Posterior vena cava (tissue), 2 donors: ENCODE results near the gene NIPBL. TPM values are rescaled to one million over a fixed set of nuclear protein-coding genes. Genes with fewer than 3 reads are reported as not detected.
"Not testable (repeated sequence)": the region's sequence is repeated elsewhere in the genome, so short reads cannot be mapped to it uniquely, and the experiment has no call there.

Experiments
- DNase-seq: peaks from one replicate; pipeline ENCODE4 v3.0.0-alpha.2; 2020; ENCODE audit warnings: low spot score
- intact Hi-C, 2 donors: fragments of 100-400 bp; cut with DNase I; formaldehyde crosslinking; loops; one replicate each; pipeline versions ENCODE4 v1.14.1 to v1.14.2; 2022 to 2023
- total RNA-seq, 2 donors: library from RNA; stranded (reverse); fragmentation: NEBNext Ultra II Directional; extraction: Animal tissue kit (Norgen Biotek cat#: 25700); gene quantifications; one replicate each; pipeline ENCODE4 v1.2.1, GENCODE V29; 2021
- donor health status: DM: yes; HTN: yes; CAD: no.
- donor health status: DM: yes; HTN: yes; CAD: no.

Gene NIPBL
- total RNA-seq, 2 donors from 2014 or later, result 49.3 to 58.6 TPM

- no peak for DNase-seq
- intact Hi-C loops, result no loop called here
These were observed 93.3 kb downstream of the NIPBL start for GRCh38 chr5:36969700-36970395.

- intact Hi-C loops, result no loop called here
- no peak for DNase-seq
These were observed 101.6 kb downstream of the NIPBL start for GRCh38 chr5:36978196-36978595.

GRCh38 chr5:36982146-36982545 is 105.6 kb downstream of the NIPBL start:
- DNase-seq, result no peak
- intact Hi-C loops, result no loop called here

GRCh38 chr5:36985387-36985786 is 108.8 kb downstream of the NIPBL start:
- intact Hi-C loops, result no loop called here
- DNase-seq, result no peak

- intact Hi-C loops, result no loop called here
- DNase-seq, result no peak
These were observed 111.8 kb downstream of the NIPBL start for GRCh38 chr5:36988396-36988795.

GRCh38 chr5:36998578-36998977 is 122.0 kb downstream of the NIPBL start:
- intact Hi-C loops, result no loop called here
- no peak for DNase-seq

GRCh38 chr5:37002176-37002751 is 125.7 kb downstream of the NIPBL start:
- intact Hi-C loops, result no loop called here
- no peak for DNase-seq

- intact Hi-C loops, result no loop called here
- no peak for DNase-seq
These were observed 128.7 kb downstream of the NIPBL start for GRCh38 chr5:37005252-37005651.

- intact Hi-C loops, result no loop called here
- DNase-seq, result no peak
These were observed 129.5 kb downstream of the NIPBL start for GRCh38 chr5:37005946-37006540.

GRCh38 chr5:37013181-37013580 is 136.6 kb downstream of the NIPBL start:
- DNase-seq, intact Hi-C loops: not testable (repeated sequence)

GRCh38 chr5:37014321-37014720 is 137.8 kb downstream of the NIPBL start:
- no peak for DNase-seq
- intact Hi-C loops, result no loop called here

- DNase-seq, result no peak
- intact Hi-C loops, result no loop called here
These were observed 139.5 kb downstream of the NIPBL start for GRCh38 chr5:37015795-37016666.

GRCh38 chr5:37028910-37029309 is 152.3 kb downstream of the NIPBL start:
- intact Hi-C loops, result no loop called here
- DNase-seq, result no peak

- DNase-seq, result no peak
- intact Hi-C loops, result no loop called here
These were observed 152.9 kb downstream of the NIPBL start for GRCh38 chr5:37029436-37029835.

GRCh38 chr5:37034955-37035354 is 158.4 kb downstream of the NIPBL start:
- intact Hi-C loops, result no loop called here

GRCh38 chr5:37037840-37038239 is 161.3 kb downstream of the NIPBL start:
- DNase-seq, result no peak
- intact Hi-C loops, result no loop called here

More at GRCh38 chr5:37034955-37035354, 158.4 kb downstream of the NIPBL start:
- no peak for DNase-seq

GRCh38 chr5:37039824-37040223 is 163.3 kb downstream of the NIPBL start:
- no peak for DNase-seq
- intact Hi-C loops, result no loop called here

GRCh38 chr5:37043693-37044092 is 167.1 kb downstream of the NIPBL start:
- DNase-seq, result no peak
- intact Hi-C loops, result no loop called here

GRCh38 chr5:37044120-37044519 is 167.6 kb downstream of the NIPBL start:
- DNase-seq, result no peak
- intact Hi-C loops, result no loop called here

GRCh38 chr5:37045703-37046102 is 169.1 kb downstream of the NIPBL start:
- intact Hi-C loops, result no loop called here
- no peak for DNase-seq
